ENCODE results near the gene SLC48A1.

Gene SLC48A1

GRCh38 chr12:47743311-47743860 is 29.7 kb upstream of the SLC48A1 start:
- no peak overlapping the region for H3K4me3 ChIP-seq (replicated peaks; ENCODE audit: low read depth, low read length)
- TF ChIP-seq CTCF (IDR thresholded peaks at IDR 0.05; ENCODE audit: low read length, missing control alignments) = no peak
- no peak for DNase-seq (ENCODE audit: low read depth)

GRCh38 chr12:47744005-47744651 is 28.9 kb upstream of the SLC48A1 start:
- H3K4me3 ChIP-seq (replicated peaks; ENCODE audit: low read depth, low read length) = no peak overlapping the region
- TF ChIP-seq CTCF (IDR thresholded peaks at IDR 0.05; ENCODE audit: low read length, missing control alignments) = peak; percentile 44
- DNase-seq (ENCODE audit: low read depth) = no peak

- no peak for DNase-seq (ENCODE audit: low read depth)
- no peak overlapping the region for H3K4me3 ChIP-seq (replicated peaks; ENCODE audit: low read depth, low read length)
- TF ChIP-seq CTCF (IDR thresholded peaks at IDR 0.05; ENCODE audit: low read length, missing control alignments) = no peak
Observed at GRCh38 chr12:47744778-47745436, 28.1 kb upstream of the SLC48A1 start.

GRCh38 chr12:47745485-47746041 is 27.5 kb upstream of the SLC48A1 start:
- no peak for TF ChIP-seq CTCF (IDR thresholded peaks at IDR 0.05; ENCODE audit: low read length, missing control alignments)
- H3K4me3 ChIP-seq (replicated peaks; ENCODE audit: low read depth, low read length) = no peak overlapping the region
- no peak for DNase-seq (ENCODE audit: low read depth)

- no peak overlapping the region for H3K4me3 ChIP-seq (replicated peaks; ENCODE audit: low read depth, low read length)
- TF ChIP-seq CTCF (IDR thresholded peaks at IDR 0.05; ENCODE audit: low read length, missing control alignments) = no peak
- DNase-seq (ENCODE audit: low read depth) = no peak
Observed at GRCh38 chr12:47746073-47746472, 27.0 kb upstream of the SLC48A1 start.

GRCh38 chr12:47746523-47746922 is 26.5 kb upstream of the SLC48A1 start:
- no peak for DNase-seq (ENCODE audit: low read depth)
- no peak overlapping the region for H3K4me3 ChIP-seq (replicated peaks; ENCODE audit: low read depth, low read length)
- no peak for TF ChIP-seq CTCF (IDR thresholded peaks at IDR 0.05; ENCODE audit: low read length, missing control alignments)
